Measurements from ENCODE around the gene STPG1.

The STPG1 gene

GRCh38 chr1:24392982-24393650, 20.5 kb downstream of the STPG1 start:
- DNase-seq, result peak; percentile 66

- no peak for DNase-seq
These were observed 21.0 kb downstream of the STPG1 start for GRCh38 chr1:24392604-24392946.

GRCh38 chr1:24391882-24392603, 21.5 kb downstream of the STPG1 start:
- DNase-seq, result peak; percentile 57

- DNase-seq, result peak; percentile 63
These were observed 22.4 kb downstream of the STPG1 start for GRCh38 chr1:24390924-24391782.

- no peak for DNase-seq
These were observed 24.3 kb downstream of the STPG1 start for GRCh38 chr1:24389231-24389678.

GRCh38 chr1:24388331-24388885, 25.2 kb downstream of the STPG1 start:
- DNase-seq, result no peak

DNA sequence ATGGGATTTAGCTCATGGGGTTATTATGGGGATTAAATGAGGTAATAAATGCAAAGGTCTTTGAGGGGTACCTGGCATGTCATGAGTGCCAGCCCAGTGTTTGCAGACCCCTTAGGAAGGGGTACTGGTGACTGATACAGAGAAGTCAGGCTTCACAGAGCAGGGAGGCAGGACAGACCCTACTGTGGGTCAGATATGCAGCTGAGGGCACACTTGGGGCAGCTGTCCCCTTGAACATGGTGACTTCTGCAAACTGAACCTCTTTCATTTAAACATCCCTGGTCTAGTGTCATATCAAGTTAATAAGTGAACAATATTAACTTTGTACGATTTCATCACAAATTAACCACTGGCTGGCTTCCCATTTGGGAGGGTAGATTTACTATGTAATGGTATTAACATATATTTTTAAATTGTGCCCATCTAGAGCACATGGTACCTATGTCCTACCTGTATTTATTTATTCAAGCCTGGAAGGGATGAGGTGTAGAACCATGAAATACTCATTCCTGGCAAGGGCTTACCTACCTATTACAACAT, 25.9 kb downstream of the STPG1 start:
- no peak for DNase-seq

GRCh38 chr1:24386931-24387330, 26.7 kb downstream of the STPG1 start:
- DNase-seq, result no peak

DNA sequence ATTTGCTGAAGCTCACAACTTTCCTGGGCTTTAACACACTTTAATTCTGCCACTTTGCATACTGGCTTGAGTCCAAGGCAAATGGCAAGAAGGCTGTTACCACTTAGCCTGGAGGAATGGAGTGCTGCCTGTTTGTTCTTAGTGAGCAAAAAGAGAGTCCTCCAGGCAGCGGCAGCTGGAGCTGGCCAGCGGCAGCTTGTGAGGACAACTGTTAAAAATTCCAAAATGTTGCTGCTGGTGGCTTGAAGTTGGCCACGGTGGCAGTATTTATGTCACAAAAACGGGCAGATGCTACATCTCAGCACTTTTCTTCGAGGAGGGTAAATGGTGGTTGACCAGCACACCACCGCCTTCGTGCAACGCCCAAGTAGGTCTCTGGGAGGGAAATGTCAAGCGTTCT, 27.3 kb downstream of the STPG1 start:
- no peak for DNase-seq

- no peak for DNase-seq
These were observed 28.2 kb downstream of the STPG1 start for GRCh38 chr1:24385160-24385940.

- no peak for DNase-seq
These were observed 29.1 kb downstream of the STPG1 start for GRCh38 chr1:24384251-24385090.

GRCh38 chr1:24383381-24383940, 30.1 kb downstream of the STPG1 start:
- DNase-seq, result no peak

GRCh38 chr1:24382165-24382577, 31.4 kb downstream of the STPG1 start:
- DNase-seq, result no peak

DNA sequence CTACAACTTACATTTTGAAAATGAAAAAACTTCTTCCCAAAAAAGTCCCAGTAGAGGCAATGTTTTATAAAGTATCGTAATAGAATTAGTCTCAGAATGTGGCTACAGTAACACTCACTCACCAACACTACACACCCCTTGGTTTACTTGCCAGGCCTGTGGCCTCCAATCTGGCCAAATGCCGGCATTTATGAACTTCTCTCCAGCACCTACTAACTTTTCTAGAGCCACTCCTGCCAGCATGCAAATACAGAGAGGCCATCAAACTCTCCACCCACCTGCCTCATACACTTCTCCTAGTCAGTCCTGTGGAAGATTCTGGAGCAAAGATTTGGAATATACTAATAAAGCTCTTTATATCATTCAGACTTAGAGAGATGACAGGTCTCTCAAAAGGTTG, 32.3 kb downstream of the STPG1 start:
- DNase-seq, result no peak

GRCh38 chr1:24380508-24380907, 33.1 kb downstream of the STPG1 start:
- no peak for DNase-seq

DNA sequence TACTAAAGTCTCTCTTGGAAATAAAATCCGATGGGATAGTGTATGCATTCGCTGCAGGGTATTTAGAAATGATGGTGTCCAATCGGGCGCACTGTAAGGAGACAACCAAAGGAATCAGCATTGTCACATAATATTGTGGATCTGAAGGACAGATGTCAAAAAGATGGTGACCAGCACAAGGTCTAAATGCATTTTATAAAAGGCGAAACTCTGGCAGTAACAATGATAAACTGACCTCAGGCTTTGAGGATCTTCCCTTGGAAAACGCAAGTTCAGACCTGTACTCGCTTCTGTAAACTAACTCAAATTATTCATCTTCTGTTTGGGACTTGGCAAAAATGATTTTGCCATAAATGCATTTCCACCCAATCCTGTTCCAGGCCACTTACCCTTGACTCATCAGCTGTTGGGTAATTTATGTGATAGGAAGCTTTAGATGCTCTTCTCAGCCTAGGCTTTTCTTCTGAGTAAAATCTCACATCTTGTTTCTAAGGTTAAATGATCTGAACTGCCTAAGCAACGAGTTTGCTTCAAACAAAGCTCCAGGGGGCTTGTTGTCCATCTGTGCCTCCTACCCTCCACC, 33.8 kb downstream of the STPG1 start:
- DNase-seq, result no peak

DNA sequence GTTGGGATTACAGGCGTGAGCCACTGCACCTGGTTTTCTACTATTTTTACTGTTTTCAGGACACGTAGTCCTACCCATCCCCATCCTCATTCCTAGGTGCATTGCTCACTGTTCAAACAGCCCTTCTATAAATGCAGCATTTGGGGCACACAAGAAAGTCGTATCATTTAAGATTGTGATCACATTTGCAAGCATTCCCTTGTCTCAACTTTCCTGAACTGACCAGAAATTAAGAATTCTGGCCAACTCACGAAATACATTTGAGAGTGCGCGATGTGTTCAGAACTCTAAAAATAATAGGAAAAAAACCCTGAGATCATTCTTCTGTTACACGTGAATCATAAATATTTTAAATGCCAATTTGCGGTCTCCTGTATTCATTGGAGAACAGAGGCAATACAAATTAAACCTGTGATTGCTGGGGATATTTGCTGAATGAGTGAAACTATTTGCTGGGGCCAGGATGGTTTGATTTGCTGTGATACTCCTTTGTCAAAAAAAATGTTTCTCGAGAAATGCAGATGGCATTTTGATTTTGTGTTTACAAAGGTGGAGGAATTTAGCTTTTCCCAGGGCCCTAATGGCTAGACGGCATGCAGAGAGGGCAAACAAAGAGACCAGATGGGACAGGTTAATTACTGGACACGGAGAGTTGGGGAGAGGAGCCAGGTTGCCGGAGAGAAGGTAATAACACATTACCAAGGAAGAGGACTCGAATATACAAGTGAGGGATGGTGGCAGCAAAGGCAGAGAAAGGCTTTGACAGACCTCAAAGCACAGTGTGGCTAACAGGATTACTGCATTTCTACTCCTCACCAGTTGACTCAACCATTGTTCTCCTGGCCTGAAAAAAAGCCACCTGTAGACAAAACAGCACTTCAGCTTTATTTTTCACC, 38.4 kb downstream of the STPG1 start:
- peak; percentile 76 for DNase-seq

- DNase-seq, result no peak
These were observed 39.9 kb downstream of the STPG1 start for GRCh38 chr1:24373710-24374109.

GRCh38 chr1:24373044-24373443, 40.5 kb downstream of the STPG1 start:
- no peak for DNase-seq
